DMS114 treated with DMSO at 0.1 percent for 48 hours (cell line): ENCODE measurements around the gene PAX2.

Source experiments
- DNase-seq: peaks from one replicate; lab custom pipeline; 2025; ENCODE audit not compliant: unreplicated experiment; lab: John Stamatoyannopoulos, UW

PAX2 gene

DNA sequence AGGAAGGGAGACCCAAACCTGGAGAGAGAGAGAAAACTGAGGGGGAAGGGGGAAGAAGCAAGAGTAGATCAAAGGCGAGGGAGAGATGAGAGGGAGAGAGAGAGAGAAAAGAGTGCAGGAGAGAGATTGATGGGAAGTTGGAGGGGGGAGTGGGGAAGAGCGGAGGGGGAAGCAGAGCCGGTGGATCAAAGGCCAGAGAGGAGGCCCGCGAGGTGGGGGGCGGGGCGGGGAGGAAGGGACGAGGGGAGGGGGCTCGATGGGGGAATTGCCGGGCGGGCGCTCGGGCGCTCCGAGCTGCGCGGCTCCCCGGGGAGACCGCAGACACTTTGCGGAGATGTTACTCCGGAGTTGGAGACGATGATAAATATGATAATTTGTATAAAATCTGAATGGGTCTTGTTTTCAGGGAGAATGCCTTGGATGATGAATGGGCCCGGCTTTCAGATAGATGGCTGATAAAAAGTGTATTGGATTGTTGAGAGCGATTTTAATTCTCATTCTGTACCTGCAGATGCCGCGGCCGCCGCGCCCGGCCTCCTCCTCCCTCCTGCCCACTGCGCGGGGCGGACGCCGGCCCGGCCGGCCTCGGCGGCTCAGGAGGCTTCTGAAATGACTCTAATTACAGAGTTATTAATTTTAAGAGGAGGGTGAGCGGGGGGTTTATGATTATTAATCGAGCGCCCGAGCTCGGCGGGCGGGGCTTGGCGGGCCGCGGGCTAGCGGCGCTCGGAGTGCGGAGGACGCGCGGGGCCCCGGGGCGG, 21.4 kb upstream of the PAX2 start:
- no peak for DNase-seq

DNA sequence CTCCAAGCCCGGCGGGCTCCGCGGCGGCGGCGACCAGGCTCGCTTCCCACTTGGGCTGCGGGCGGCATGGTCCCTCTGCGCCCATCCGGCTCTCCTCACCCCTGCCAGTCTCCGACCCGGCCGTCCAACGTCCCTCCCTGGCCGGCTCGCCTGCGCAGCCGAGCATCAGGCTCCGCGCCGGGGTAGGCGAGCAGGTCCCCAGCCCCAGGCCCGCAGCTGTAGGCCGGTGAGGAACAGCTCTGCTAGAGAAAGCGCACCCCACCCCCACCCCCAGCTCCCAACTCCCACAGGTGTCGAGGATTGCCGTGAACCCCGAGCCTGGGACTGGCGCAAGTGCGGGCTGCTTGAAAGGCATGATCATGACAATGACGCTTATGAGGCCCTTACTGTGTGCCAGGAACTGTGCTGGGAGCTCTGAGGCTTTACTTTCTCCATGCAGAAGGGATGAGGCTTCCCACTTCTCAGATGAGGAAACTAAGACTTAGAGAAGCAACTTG, 20.8 kb upstream of the PAX2 start:
- DNase-seq, result no peak

DNA sequence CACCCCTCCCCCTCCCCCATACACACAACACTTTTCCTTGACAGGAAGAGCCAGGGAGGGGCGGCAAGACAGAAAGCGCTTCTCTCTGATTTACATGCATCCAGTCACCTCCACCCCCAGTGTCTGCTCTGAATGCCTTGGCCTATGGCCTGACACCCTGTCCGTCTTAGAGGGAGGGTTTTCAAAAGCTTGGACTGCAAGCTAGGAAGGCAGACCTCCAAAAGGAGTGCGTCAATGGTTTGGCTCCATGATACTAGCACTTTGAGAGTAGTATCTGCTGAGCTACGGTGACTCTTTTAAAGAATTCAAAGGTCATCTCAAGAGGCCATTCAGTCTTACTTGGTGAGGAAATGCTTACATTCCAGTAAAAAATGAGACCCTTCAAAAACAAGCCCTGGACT, 20.3 kb upstream of the PAX2 start:
- no peak for DNase-seq

GRCh38 chr10:100725869-100726426, 19.4 kb upstream of the PAX2 start:
- DNase-seq, result no peak

DNA sequence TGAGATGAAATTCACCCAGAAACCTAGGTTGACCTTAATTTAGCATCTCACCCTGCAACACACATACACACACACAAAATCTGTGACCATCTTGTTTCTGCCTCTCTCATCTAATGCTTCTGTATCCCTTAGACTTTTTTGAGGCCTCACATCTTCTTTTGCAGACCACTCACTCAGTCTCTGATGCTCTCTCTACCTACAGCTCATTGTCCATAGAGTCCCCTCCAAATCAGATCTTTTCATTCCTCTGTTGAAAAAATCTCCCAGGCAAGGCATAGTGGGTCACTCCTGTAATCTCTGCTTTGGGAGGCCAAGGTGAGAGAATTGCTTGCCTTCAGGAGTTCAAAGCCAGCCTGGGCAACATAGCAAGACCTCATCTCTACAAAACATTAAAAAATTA, 17.6 kb upstream of the PAX2 start:
- no peak for DNase-seq

DNA sequence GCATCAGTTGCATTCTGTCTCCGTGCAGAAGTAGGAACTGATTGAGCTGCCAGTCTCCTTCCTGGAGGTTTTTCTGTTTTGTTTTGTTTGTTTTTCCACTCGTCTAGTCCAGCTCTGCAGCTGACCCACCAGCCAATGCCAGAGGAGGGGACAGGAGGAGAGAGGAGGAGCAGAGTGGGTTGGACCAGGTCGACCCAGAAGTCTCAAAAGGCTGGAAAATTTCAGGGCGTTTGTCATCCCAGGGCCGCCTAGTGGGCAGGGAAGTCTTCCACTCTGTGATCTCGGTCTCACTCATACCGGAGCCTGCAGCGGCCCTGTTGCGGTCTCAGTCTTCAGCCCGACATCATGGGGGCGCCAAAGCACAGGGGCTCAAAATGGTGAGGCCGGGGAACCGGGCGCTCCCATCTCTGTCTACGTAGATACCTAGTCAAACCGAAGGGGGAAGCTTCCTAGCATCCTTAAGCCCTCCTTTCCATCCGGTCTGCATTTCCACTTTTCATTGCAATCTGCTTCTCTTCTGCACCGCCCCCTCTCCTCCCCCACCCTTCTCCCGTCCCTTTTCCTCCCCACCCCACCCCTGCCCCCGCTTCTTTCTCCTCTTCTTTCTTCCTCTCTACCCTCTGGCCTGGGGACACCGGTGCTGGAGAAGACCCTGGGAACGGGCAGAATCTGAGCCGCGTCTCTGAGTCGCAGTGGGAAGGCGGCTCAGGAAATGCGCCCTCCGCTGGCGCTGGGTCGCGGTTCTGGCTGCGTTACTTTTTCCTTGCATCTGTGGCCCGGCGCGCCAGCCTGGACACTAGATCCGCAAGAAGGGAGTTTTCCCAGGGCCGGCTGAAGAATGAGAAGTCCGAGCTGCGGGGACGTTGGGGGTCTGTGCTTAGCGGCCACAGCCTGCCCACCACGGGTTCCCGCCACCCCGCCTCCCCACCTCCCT, 16.2 kb upstream of the PAX2 start:
- DNase-seq, result peak; percentile 81

GRCh38 chr10:100729862-100730724, 15.3 kb upstream of the PAX2 start:
- DNase-seq, result no peak

- DNase-seq, result no peak
Measured at GRCh38 chr10:100730725-100731406, 14.5 kb upstream of the PAX2 start.

DNA sequence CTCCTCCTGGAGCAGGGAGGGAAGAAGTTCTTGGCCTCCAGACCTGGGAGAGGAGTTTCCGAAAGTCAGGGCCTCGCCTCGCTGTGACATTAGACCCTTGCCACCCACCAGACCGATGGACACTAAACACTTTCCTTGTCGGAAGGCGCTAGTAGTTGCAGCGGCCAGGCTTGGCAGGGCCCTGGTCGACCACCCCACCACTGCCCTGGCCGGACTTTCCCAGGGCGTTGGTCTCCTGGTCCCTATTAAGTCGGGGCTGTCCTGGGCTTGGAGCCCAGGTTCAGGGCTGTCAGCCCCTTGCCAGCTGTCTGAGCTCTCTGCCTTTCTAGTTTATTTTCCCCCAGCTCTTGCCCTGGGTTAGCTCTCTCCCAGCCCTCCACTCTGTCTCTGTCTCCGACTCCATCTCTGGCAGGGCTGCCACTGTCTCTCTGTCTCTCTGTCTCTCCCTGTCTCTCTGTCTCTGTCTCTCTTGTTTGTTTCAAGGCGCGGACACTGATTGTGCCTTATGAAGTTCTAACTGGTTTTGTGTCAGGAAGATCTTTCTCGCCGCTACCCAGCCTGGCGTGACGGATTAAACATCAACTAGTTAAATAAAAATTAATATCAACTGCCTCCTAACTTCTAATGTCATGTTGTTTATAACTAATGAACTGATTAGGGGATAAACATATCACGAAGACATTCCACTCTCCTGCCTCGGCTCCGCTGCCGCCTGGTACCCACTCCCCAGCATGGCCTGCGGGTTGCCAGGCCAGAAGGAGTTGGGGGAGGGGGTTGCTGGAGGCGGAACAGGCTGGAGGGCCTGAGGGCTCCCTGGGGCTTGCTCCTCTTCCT, 13.8 kb upstream of the PAX2 start:
- DNase-seq, result no peak

DNA sequence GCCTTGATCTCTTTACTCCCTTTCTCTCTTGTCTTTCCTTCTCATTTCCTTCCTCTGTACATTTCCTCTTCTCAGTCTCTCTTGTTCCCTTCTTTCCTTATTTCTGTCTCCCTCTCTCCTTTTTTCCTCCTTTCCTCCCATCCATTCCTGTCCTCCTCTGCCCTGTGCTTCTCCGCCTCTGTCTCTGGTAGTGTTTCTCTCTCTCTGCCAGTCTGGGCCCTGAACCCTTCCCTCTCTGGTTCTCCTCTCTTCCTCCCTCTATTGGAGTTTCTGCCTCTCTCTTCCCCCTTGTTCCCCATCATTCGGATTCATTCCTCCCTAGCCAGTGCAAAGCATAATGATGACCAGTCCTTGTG, 13.2 kb upstream of the PAX2 start:
- DNase-seq, result no peak

DNA sequence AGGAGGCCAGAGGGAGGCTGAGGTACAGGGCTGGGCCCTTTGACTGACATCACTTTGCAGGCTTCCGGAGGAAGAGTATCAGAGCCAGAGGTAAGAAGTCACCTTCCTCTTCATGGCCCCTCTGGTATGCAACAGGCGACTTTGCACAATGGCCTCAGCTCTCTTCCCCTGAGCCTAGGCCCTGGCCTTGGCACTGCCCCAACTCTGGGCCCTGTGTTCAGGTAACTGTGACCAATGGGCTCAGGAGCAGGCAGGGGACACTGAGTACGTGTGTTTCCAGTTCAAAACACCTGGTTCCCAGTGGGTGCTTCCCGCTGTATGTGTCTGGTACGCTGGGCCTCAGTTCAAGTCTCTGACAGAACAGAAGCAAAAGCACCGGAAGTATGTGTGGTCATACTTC, 12.1 kb upstream of the PAX2 start:
- DNase-seq, result no peak

DNA sequence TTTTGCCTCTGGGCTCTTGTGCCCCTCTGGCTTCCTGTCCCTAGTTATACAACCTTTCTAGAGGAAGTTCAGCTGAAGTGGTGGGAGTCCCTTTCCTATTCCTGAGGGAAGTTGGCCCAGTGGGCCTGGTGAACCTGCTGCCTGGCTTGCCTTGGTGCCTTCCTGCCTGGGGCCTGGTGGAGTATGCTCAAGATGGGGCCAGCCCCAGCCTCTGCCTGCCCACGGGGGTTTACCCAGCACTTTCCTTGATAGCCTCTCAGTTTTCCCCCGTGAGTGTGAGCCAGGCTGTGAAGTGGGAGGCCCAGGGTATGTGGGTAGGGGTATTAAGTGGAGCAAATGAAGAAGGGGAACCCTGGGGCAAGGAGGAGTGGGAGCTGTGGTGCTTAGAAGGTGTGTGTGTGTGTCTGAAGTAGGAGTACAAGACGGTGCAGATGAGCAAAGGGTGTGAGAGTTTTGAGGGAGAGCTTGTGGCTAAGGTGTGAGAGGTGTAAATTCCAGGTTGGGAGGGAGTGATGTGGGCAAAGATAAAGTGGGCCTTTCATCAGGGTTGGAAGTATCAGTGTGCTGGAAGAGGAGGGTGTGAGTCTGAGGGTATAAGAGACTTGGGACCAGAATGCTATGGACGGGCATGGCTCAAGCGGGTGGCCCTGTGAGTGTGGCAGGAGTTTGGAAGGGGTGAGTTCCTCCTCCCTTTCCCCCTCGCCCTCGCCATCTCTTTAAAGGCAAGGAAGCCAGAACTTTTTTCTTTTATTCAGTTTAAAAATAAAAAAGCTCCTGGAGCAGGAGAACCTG, 10.9 kb upstream of the PAX2 start:
- DNase-seq, result no peak

DNA sequence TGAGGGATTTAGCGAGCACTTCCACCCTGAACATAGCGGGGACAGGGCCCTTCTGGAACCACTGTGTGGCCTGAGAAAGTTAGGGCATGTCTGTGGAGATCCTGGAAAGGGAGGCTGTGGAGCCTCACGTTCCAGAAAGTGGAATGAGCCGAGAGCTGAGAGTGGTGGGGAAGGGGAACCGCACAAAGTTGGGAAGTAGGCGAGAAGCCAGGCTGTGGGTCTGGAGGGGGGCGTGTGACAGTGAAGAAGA, 10.4 kb upstream of the PAX2 start:
- DNase-seq, result no peak

DNA sequence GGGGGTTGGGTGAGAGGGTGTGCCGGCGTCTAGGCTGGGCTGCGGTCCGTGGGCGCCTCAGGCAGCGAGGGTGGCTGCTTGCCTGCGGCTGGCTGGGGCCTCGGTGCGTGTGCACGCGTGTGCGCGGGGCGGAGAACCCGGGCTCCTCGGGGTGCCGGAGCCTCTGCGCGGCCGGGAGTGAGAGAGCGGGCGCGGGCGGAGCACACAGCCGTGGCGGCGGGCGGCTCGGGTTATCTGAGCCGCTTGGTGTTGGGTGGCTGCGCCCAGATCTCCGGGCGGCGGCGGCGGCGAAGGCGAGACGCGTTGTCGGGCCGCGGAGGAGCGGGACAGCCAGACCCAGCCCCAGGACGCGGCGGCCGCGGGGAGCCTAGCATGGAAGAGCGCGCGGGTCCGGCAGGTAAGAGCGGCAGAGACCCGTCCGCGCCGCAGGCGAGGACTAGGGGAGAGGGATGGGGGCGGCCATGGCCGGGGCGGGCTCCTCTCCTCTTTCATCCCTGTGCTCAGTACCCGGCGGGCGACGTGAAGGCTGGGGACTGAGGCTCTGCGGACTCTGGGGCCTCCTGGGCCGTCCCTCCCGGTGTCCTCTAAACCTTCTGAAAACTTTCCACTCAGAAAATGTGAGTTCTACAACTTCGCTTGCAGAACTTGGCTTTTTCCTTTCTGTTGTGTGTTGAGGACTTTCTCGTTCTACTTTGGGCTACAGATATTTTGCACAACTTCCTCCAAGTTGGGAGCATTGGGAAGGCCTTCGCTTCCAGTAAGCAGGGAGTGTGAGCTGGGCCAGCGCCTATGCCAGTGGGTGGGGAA, 9.8 kb upstream of the PAX2 start:
- no peak for DNase-seq

DNA sequence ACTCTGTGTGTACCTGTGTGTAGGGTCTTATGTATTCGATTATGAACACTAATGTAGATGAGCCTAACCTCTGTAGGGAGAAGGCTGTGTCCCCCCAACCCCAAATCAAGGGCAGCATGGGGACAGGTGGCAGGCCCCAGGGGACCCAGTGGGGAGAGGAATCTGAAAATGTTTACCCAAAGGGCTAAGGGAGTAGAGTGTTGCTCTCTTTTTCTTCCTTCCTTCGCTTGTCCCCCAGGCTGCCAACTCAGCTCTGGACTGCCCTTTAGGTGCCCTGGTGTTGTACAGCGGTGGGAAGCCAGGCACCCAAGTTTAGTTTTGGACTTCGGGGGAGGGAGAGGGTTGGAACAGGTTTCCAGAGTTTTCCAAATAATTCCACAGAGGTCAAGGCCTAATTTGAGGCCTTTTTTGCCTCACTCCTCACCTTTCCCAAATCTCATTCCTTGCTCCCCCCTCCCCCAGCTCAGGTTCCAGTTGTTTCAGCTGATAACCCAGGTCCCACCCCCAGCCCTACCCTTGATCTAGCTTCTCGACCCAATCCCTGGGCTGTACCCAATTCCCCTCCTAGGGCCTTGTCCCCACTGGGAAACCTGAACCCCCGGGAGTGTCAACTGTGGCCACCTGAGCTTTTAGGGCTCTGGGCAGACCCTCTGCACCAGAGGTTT, 9.1 kb upstream of the PAX2 start:
- no peak for DNase-seq

GRCh38 chr10:100736809-100737354, 8.5 kb upstream of the PAX2 start:
- DNase-seq, result no peak

GRCh38 chr10:100737355-100738054, 7.9 kb upstream of the PAX2 start:
- DNase-seq, result no peak
